OCI-LY3 (cell line): ENCODE measurements around the gene RFNG.

Experiments used
- EZH2phosphoT487 ChIP-seq: fragments of 200-600 bp; shearing (Covaris generic); IDR thresholded peaks from 2 replicates; pipeline ENCODE4 v1.6.1; 2018; ENCODE audit warnings: antibody characterized with exemption, mixed run types, low read depth
- TF ChIP-seq, protein P1 (sequence below): fragments of 200-600, 300-600 bp; sonication (generic); IDR thresholded peaks from 2 replicates; pipeline ENCODE4 v1.5.1; 2014; ENCODE audit warnings: antibody characterized with exemption, low read length, low read depth

DNA sequence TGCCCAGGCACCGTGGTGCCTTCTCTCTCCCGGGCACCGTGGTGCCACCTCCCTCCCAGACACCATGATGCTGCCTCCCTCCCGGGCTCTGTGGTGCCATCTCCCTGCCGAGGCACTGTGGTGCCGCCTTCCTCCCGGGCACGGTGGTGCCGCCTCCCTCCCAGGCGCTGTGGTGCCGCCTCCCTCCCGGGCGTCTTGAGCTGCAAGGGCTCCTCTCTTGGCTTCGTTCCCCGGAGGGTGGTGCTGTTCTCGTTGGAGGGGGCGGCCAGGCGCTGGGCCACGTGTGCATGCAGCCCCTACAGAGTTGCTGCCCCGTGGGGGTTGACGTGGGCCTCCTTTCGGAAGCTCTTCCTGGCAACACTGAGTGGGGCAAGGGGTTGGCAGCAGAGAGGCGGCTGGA lies 37.2 kb downstream of the RFNG start:
- TF ChIP-seq, protein P1, sequence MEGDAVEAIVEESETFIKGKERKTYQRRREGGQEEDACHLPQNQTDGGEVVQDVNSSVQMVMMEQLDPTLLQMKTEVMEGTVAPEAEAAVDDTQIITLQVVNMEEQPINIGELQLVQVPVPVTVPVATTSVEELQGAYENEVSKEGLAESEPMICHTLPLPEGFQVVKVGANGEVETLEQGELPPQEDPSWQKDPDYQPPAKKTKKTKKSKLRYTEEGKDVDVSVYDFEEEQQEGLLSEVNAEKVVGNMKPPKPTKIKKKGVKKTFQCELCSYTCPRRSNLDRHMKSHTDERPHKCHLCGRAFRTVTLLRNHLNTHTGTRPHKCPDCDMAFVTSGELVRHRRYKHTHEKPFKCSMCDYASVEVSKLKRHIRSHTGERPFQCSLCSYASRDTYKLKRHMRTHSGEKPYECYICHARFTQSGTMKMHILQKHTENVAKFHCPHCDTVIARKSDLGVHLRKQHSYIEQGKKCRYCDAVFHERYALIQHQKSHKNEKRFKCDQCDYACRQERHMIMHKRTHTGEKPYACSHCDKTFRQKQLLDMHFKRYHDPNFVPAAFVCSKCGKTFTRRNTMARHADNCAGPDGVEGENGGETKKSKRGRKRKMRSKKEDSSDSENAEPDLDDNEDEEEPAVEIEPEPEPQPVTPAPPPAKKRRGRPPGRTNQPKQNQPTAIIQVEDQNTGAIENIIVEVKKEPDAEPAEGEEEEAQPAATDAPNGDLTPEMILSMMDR = no peak
- no peak for TF ChIP-seq EZH2phosphoT487
